Effector memory CD8-positive, alpha-beta T cell (primary cell): Measurements from ENCODE around the gene CARD9.
A peak's percentile ranks its signal among the peaks of the same experiment; 100 is the strongest.

Experiments used
- ATAC-seq: fragments of 150-1000 bp; cut with Tn5 transposase; replicated peaks from 2 replicates; pipeline ENCODE4 v1.10.0; 2021; ENCODE audit warnings: mild to moderate bottlenecking, moderate library complexity
- DNase-seq, 3 experiments: peaks; one replicate each; pipeline ENCODE4 v3.0.0; 2021
- H3K27ac Mint-ChIP-seq, 2 donors: one replicate each; pipeline ENCODE4 v1.8.0; 2022; ENCODE audit warnings: mild to moderate bottlenecking in 2 of 2, mixed read lengths in 2 of 2, moderate library complexity in 2 of 2
- H3K27me3 Mint-ChIP-seq, 2 donors: one replicate each; pipeline ENCODE4 v1.8.0; 2022; ENCODE audit warnings: mixed read lengths in 2 of 2
- H3K36me3 Mint-ChIP-seq: one replicate; pipeline ENCODE4 v1.8.0; 2022; ENCODE audit warnings: mild to moderate bottlenecking, moderate library complexity, mixed read lengths; ENCODE audit not compliant: insufficient read depth
- H3K4me1 Mint-ChIP-seq, 2 donors: one replicate each; pipeline ENCODE4 v1.8.0; 2022; ENCODE audit warnings: low read depth in 2 of 2, mixed read lengths in 2 of 2
- H3K4me3 Mint-ChIP-seq, 2 donors: one replicate each; pipeline ENCODE4 v1.8.0; 2022; ENCODE audit warnings: mild to moderate bottlenecking in 2 of 2, mixed read lengths in 2 of 2, moderate library complexity in 2 of 2
- H3K9me3 Mint-ChIP-seq, 2 donors: one replicate each; pipeline ENCODE4 v1.8.0; 2022; ENCODE audit warnings: mixed read lengths in 2 of 2

The CARD9 gene

GRCh38 chr9:136351252-136351800 is 22.1 kb downstream of the CARD9 start:
- no peak overlapping the region for H3K4me3 Mint-ChIP-seq
- no peaks in the 10 kb centered on the region for H3K9me3 Mint-ChIP-seq
- H3K36me3 Mint-ChIP-seq: peaks cover 2% of the 10 kb centered on the region
- ATAC-seq (no peak), DNase-seq (no peak)
- peaks cover 0 to 2% of the 10 kb centered on the region in 2 donors for H3K4me1 Mint-ChIP-seq
- no peak overlapping the region for H3K27ac Mint-ChIP-seq
- no peaks in the 10 kb centered on the region for H3K27me3 Mint-ChIP-seq

GRCh38 chr9:136349546-136349945 is 23.9 kb downstream of the CARD9 start:
- Mint-ChIP-seq H3K4me3 (no peak overlapping the region), H3K36me3 (peaks cover 2% of the 10 kb centered on the region), H3K27ac (no peak overlapping the region), H3K27me3 (no peaks in the 10 kb centered on the region), H3K9me3 (no peaks in the 10 kb centered on the region), H3K4me1 (no peaks in the 10 kb centered on the region)
- DNase-seq (no peak), ATAC-seq (no peak)

- H3K9me3 Mint-ChIP-seq: no peaks in the 10 kb centered on the region
- H3K4me1 Mint-ChIP-seq: no peaks in the 10 kb centered on the region
- DNase-seq: no peak
- no peaks in the 10 kb centered on the region for H3K27me3 Mint-ChIP-seq
- ATAC-seq: no peak
- H3K4me3 Mint-ChIP-seq: no peak overlapping the region
- peaks cover 2% of the 10 kb centered on the region for H3K36me3 Mint-ChIP-seq
- H3K27ac Mint-ChIP-seq: no peak overlapping the region
Observed at GRCh38 chr9:136348691-136349090, 24.8 kb downstream of the CARD9 start.

- H3K4me1 Mint-ChIP-seq: no peaks in the 10 kb centered on the region
Observed at GRCh38 chr9:136347472-136348256, 25.8 kb downstream of the CARD9 start.

GRCh38 chr9:136346927-136347465 is 26.5 kb downstream of the CARD9 start:
- no peaks in the 10 kb centered on the region for H3K36me3 Mint-ChIP-seq
- no peak overlapping the region for H3K27ac Mint-ChIP-seq
- no peaks in the 10 kb centered on the region for H3K27me3 Mint-ChIP-seq
- no peak for ATAC-seq
- H3K4me3 Mint-ChIP-seq: no peak overlapping the region
- no peaks in the 10 kb centered on the region for H3K4me1 Mint-ChIP-seq
- DNase-seq: no peak
- no peaks in the 10 kb centered on the region for H3K9me3 Mint-ChIP-seq

More at GRCh38 chr9:136347472-136348256, 25.8 kb downstream of the CARD9 start:
- ATAC-seq: no peak
- H3K36me3 Mint-ChIP-seq: peaks cover 1% of the 10 kb centered on the region
- no peak for DNase-seq
- no peaks in the 10 kb centered on the region for H3K9me3 Mint-ChIP-seq
- H3K27ac Mint-ChIP-seq: no peak overlapping the region
- H3K4me3 Mint-ChIP-seq: no peak overlapping the region
- H3K27me3 Mint-ChIP-seq: no peaks in the 10 kb centered on the region

- no peak for DNase-seq
- no peaks in the 10 kb centered on the region for H3K9me3 Mint-ChIP-seq
- no peak overlapping the region for H3K4me3 Mint-ChIP-seq
- no peaks in the 10 kb centered on the region for H3K27me3 Mint-ChIP-seq
- no peak for ATAC-seq
- no peaks in the 10 kb centered on the region for H3K36me3 Mint-ChIP-seq
- H3K27ac Mint-ChIP-seq: no peak overlapping the region
- H3K4me1 Mint-ChIP-seq: no peaks in the 10 kb centered on the region
Observed at GRCh38 chr9:136346157-136346481, 27.4 kb downstream of the CARD9 start.

- DNase-seq (no peak), ATAC-seq (no peak)
- Mint-ChIP-seq H3K4me1 (no peaks in the 10 kb centered on the region), H3K4me3 (no peak overlapping the region), H3K9me3 (no peaks in the 10 kb centered on the region), H3K27me3 (no peaks in the 10 kb centered on the region), H3K27ac (no peak overlapping the region), H3K36me3 (no peaks in the 10 kb centered on the region)
Observed at GRCh38 chr9:136345281-136346156, 27.9 kb downstream of the CARD9 start.

- no peak overlapping the region for H3K4me3 Mint-ChIP-seq
- no peaks in the 10 kb centered on the region for H3K4me1 Mint-ChIP-seq
- no peak overlapping the region for H3K27ac Mint-ChIP-seq
- ATAC-seq (no peak), DNase-seq (no peak)
- no peaks in the 10 kb centered on the region for H3K27me3 Mint-ChIP-seq
- H3K36me3 Mint-ChIP-seq: no peaks in the 10 kb centered on the region
- no peaks in the 10 kb centered on the region for H3K9me3 Mint-ChIP-seq
Observed at GRCh38 chr9:136344544-136345280, 28.8 kb downstream of the CARD9 start.

GRCh38 chr9:136343884-136344269 is 29.6 kb downstream of the CARD9 start:
- no peak overlapping the region for H3K27ac Mint-ChIP-seq
- peaks cover 0 to under 1% of the 10 kb centered on the region in 2 donors for H3K4me1 Mint-ChIP-seq
- H3K36me3 Mint-ChIP-seq: no peaks in the 10 kb centered on the region
- H3K9me3 Mint-ChIP-seq: no peaks in the 10 kb centered on the region
- ATAC-seq (no peak), DNase-seq (no peak)
- H3K4me3 Mint-ChIP-seq: no peak overlapping the region
- no peaks in the 10 kb centered on the region for H3K27me3 Mint-ChIP-seq

- DNase-seq (no peak), ATAC-seq (no peak)
- H3K27ac Mint-ChIP-seq: no peak overlapping the region
- H3K4me1 Mint-ChIP-seq: peaks cover 0 to 1% of the 10 kb centered on the region in 2 donors
- no peak overlapping the region for H3K4me3 Mint-ChIP-seq
- H3K27me3 Mint-ChIP-seq: no peaks in the 10 kb centered on the region
- H3K36me3 Mint-ChIP-seq: no peaks in the 10 kb centered on the region
- H3K9me3 Mint-ChIP-seq: no peaks in the 10 kb centered on the region
Observed at GRCh38 chr9:136343121-136343883, 30.2 kb downstream of the CARD9 start.

- ATAC-seq: peak; percentile 68
- no peaks in the 10 kb centered on the region for H3K36me3 Mint-ChIP-seq
- no peaks in the 10 kb centered on the region for H3K27me3 Mint-ChIP-seq
- peaks cover 0 to 1% of the 10 kb centered on the region in 2 donors for H3K4me1 Mint-ChIP-seq
- no peak overlapping the region for H3K27ac Mint-ChIP-seq
- DNase-seq: peak; percentile 46 to 61 (median 57)
- H3K9me3 Mint-ChIP-seq: no peaks in the 10 kb centered on the region
- peak overlapping the region in 1 of 2 donors; percentile 21 for H3K4me3 Mint-ChIP-seq
Observed at GRCh38 chr9:136342181-136343120, 31.0 kb downstream of the CARD9 start.

GRCh38 chr9:136341769-136342168 is 31.7 kb downstream of the CARD9 start:
- DNase-seq (no peak), ATAC-seq (no peak)
- H3K4me1 Mint-ChIP-seq: peaks cover 0 to 1% of the 10 kb centered on the region in 2 donors
- H3K9me3 Mint-ChIP-seq: no peaks in the 10 kb centered on the region
- no peak overlapping the region for H3K4me3 Mint-ChIP-seq
- H3K27ac Mint-ChIP-seq: no peak overlapping the region
- H3K27me3 Mint-ChIP-seq: no peaks in the 10 kb centered on the region
- H3K36me3 Mint-ChIP-seq: no peaks in the 10 kb centered on the region
